Keratinocyte (primary cell): ENCODE measurements around the gene LCE3E. TPM values are rescaled to one million over a fixed set of nuclear protein-coding genes. Genes with fewer than 3 reads are reported as not detected.
"Not testable (repeated sequence)": the region's sequence is repeated elsewhere in the genome, so short reads cannot be mapped to it uniquely, and the experiment has no call there.

ENCODE experiments used
- DNase-seq: peaks from one replicate; pipeline ENCODE4 v3.0.0-alpha.2; 2011; ENCODE audit warnings: low read depth, missing footprints, low spot score
- FAIRE-seq: peaks from 2 replicates; lab custom pipeline; 2011; peaks lifted over from hg19 to GRCh38; lab: Jason Lieb, UNC
- H2AFZ ChIP-seq: 2 replicates; pipeline ENCODE4 v1.6.0; 2012; ENCODE audit warnings: low read length, control low read depth, inconsistent platforms; ENCODE audit not compliant: control insufficient read depth
- H3K27ac ChIP-seq: 2 replicates; pipeline ENCODE4 v1.5.1; 2011; ENCODE audit warnings: low read length; ENCODE audit not compliant: control insufficient read depth, insufficient read depth
- H3K27me3 ChIP-seq: 3 replicates; pipeline ENCODE4 v1.6.0; 2011; ENCODE audit warnings: low read length; ENCODE audit not compliant: control insufficient read depth, insufficient read depth; ENCODE audit errors: extremely low read depth
- H3K36me3 ChIP-seq, 2 experiments: 2 replicates in 1 of 2; 3 replicates in 1 of 2; pipeline ENCODE4 v1.5.1; 2011; ENCODE audit warnings: low read length in 2 of 2, mild to moderate bottlenecking in 1 of 2; ENCODE audit not compliant: control insufficient read depth in 2 of 2, insufficient read depth in 2 of 2; ENCODE audit errors: extremely low read depth in 1 of 2
- H3K4me1 ChIP-seq: 3 replicates; pipeline ENCODE4 v1.5.1; 2011; ENCODE audit warnings: low read length; ENCODE audit not compliant: control insufficient read depth, insufficient read depth; ENCODE audit errors: extremely low read depth
- H3K4me2 ChIP-seq: 3 replicates; pipeline ENCODE4 v1.6.0; 2011; ENCODE audit warnings: low read depth, low read length; ENCODE audit not compliant: control insufficient read depth, insufficient read depth; ENCODE audit errors: extremely low read depth
- H3K4me3 ChIP-seq, 3 experiments: fragments of 200-600 bp in 1 of 3; sonication (generic) in 1 of 3; 2 replicates in 2 of 3; 3 replicates in 1 of 3; pipeline ENCODE4 v1.5.1; 2011 to 2016; ENCODE audit warnings: low read length in 3 of 3, mild to moderate bottlenecking in 3 of 3, control low read depth in 2 of 3, inconsistent platforms in 1 of 3, low read depth in 1 of 3, mixed read lengths in 1 of 3, mixed run types in 1 of 3, moderate library complexity in 1 of 3; ENCODE audit not compliant: control insufficient read depth in 2 of 3, insufficient read depth in 2 of 3; ENCODE audit errors: extremely low read depth in 1 of 3
- H3K79me2 ChIP-seq: 2 replicates; pipeline ENCODE4 v1.6.0; 2012; ENCODE audit warnings: low read length; ENCODE audit not compliant: control insufficient read depth, insufficient read depth
- H3K9ac ChIP-seq: 3 replicates; pipeline ENCODE4 v1.6.0; 2011; ENCODE audit warnings: low read length; ENCODE audit not compliant: control insufficient read depth, insufficient read depth; ENCODE audit errors: extremely low read depth
- H3K9me1 ChIP-seq: 3 replicates; pipeline ENCODE4 v1.6.0; 2011; ENCODE audit warnings: low read length; ENCODE audit not compliant: control insufficient read depth, insufficient read depth; ENCODE audit errors: extremely low read depth
- H3K9me3 ChIP-seq: 2 replicates; pipeline ENCODE4 v1.5.1; 2012; ENCODE audit warnings: low read depth, low read length; ENCODE audit not compliant: control insufficient read depth
- H4K20me1 ChIP-seq: 3 replicates; pipeline ENCODE4 v1.6.0; 2011; ENCODE audit warnings: low read length; ENCODE audit not compliant: control insufficient read depth, insufficient read depth; ENCODE audit errors: extremely low read depth
- EZH2 ChIP-seq: IDR thresholded peaks from one replicate; pipeline ENCODE4 v1.6.1; 2012; ENCODE audit warnings: inconsistent platforms, mild to moderate bottlenecking, low read length, moderate library complexity
- dilution Hi-C: fragments of 300-500 bp; cut with MboI; formaldehyde crosslinking; loops from one replicate; pipeline ENCODE4 v1.7.0; 2020; ENCODE audit warnings: low sequenced_read_pairs; ENCODE audit not compliant: extremely low pct_ligation_motif_present
- polyA plus RNA-seq, 5 experiments: library from polyadenylated mRNA; depleted of rRNA in 3 of 5; stranded (reverse) in 3 of 5; stranded (forward) in 1 of 5; unstranded in 1 of 5; fragments of >200 nt; gene quantifications; 1 replicate in 1 of 5; 2 replicates in 3 of 5; 3 replicates in 1 of 5; pipeline versions ENCODE4 v1.2.1 to v1.2.3, GENCODE V29; 2011 to 2012; ENCODE audit warnings: missing spikeins in 2 of 5, low read depth in 1 of 5, low replicate concordance in 1 of 5
- TF ChIP-seq, protein P1 (sequence below), 3 experiments: IDR thresholded peaks in 1 of 3; conservative IDR thresholded peaks in 1 of 3; optimal IDR thresholded peaks in 1 of 3; 2 replicates in 2 of 3; 3 replicates in 1 of 3; pipeline versions ENCODE3 to v1.5.1; 2011; ENCODE audit warnings: low read length in 3 of 3, mild to moderate bottlenecking in 3 of 3, moderate library complexity in 2 of 3, control low read depth in 1 of 3, inconsistent platforms in 1 of 3; ENCODE audit not compliant: insufficient read depth in 2 of 3; ENCODE audit errors: extremely low read depth in 1 of 3

The LCE3E gene
- polyA plus RNA-seq, 1 donor (not counting 4 experiments of a cell fraction or from before 2014, with no cell fraction given) = 2.2 TPM

GRCh38 chr1:152580433-152580832 is 13.9 kb upstream of the LCE3E start, which contains the start of gene LCE3D:
Gene LCE3D (minus strand): TSS chr1:152580516. CDS start chr1:152579936, 580 bp downstream.
- peak within 1 kb of the TSS; percentile 35 for H2AFZ ChIP-seq

GRCh38 chr1:152579526-152579925 is 12.9 kb upstream of the LCE3E start:
- H3K27ac ChIP-seq, dilution Hi-C loops, H3K4me3 ChIP-seq, H3K9ac ChIP-seq, H3K79me2 ChIP-seq, H3K36me3 ChIP-seq, H3K4me2 ChIP-seq, H4K20me1 ChIP-seq, H3K9me3 ChIP-seq, H2AFZ ChIP-seq, FAIRE-seq, H3K27me3 ChIP-seq, H3K9me1 ChIP-seq, DNase-seq, H3K4me1 ChIP-seq: not testable (repeated sequence)

More at GRCh38 chr1:152580433-152580832, 13.9 kb upstream of the LCE3E start, which contains the start of gene LCE3D:
- H3K79me2 ChIP-seq = no peaks in the 10 kb centered on the region
- dilution Hi-C loops = no loop called here
- no peak within 1 kb of the TSS for H3K4me3 ChIP-seq
- TF ChIP-seq, protein P1, sequence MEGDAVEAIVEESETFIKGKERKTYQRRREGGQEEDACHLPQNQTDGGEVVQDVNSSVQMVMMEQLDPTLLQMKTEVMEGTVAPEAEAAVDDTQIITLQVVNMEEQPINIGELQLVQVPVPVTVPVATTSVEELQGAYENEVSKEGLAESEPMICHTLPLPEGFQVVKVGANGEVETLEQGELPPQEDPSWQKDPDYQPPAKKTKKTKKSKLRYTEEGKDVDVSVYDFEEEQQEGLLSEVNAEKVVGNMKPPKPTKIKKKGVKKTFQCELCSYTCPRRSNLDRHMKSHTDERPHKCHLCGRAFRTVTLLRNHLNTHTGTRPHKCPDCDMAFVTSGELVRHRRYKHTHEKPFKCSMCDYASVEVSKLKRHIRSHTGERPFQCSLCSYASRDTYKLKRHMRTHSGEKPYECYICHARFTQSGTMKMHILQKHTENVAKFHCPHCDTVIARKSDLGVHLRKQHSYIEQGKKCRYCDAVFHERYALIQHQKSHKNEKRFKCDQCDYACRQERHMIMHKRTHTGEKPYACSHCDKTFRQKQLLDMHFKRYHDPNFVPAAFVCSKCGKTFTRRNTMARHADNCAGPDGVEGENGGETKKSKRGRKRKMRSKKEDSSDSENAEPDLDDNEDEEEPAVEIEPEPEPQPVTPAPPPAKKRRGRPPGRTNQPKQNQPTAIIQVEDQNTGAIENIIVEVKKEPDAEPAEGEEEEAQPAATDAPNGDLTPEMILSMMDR (optimal IDR thresholded peaks at IDR 0.05 in 1 of 3, IDR thresholded peaks at IDR 0.05 in 1 of 3, conservative IDR thresholded peaks at IDR 0.05 in 1 of 3; ENCODE audit: extremely low read depth in 1 of 3, insufficient read depth in 2 of 3, low read length in 3 of 3) = no peak
- TF ChIP-seq EZH2 = no peak
- H3K9me3 ChIP-seq = no peaks in the 10 kb centered on the region
- FAIRE-seq (peak; percentile 26), DNase-seq (peak; percentile 30)
- H3K4me2 ChIP-seq = peak within 1 kb of the TSS; percentile 16
- no peak within 1 kb of the TSS for H3K9ac ChIP-seq
- peaks cover 9% of the 10 kb centered on the region for H3K4me1 ChIP-seq
- no peaks in the 10 kb centered on the region for H3K9me1 ChIP-seq
- H3K27me3 ChIP-seq = no peaks in the 10 kb centered on the region
- no peaks in the 10 kb centered on the region for H3K36me3 ChIP-seq
- H4K20me1 ChIP-seq = no peaks in the 10 kb centered on the region
- H3K27ac ChIP-seq = no peak within 1 kb of the TSS

- dilution Hi-C loops = no loop called here
- Histone ChIP-seq H3K9me3 (no peaks in the 10 kb centered on the region), H3K27me3 (no peaks in the 10 kb centered on the region), H3K4me2 (no peak overlapping the region), H4K20me1 (no peaks in the 10 kb centered on the region), H3K36me3 (no peaks in the 10 kb centered on the region), H3K27ac (no peak overlapping the region), H3K9ac (no peak overlapping the region), H3K4me3 (no peak overlapping the region), H3K79me2 (no peaks in the 10 kb centered on the region), H3K9me1 (no peaks in the 10 kb centered on the region), H3K4me1 (peaks cover 6% of the 10 kb centered on the region), H2AFZ (no peak overlapping the region)
- TF ChIP-seq, protein P1 (optimal IDR thresholded peaks at IDR 0.05 in 1 of 3, IDR thresholded peaks at IDR 0.05 in 1 of 3, conservative IDR thresholded peaks at IDR 0.05 in 1 of 3; ENCODE audit: extremely low read depth in 1 of 3, insufficient read depth in 2 of 3, low read length in 3 of 3) = no peak
- TF ChIP-seq EZH2 = no peak
- FAIRE-seq (no peak), DNase-seq (no peak)
These were observed 10.6 kb upstream of the LCE3E start for GRCh38 chr1:152577168-152577567.
